ENCODE results near the gene RARA. TPM values are rescaled to one million over a fixed set of nuclear protein-coding genes. Genes with fewer than 3 reads are reported as not detected.

RARA gene
- total RNA-seq, 1 experiment from 2014 or later = 35.1 TPM

- Histone ChIP-seq H3K9ac (ENCODE audit: low read length) (no peak overlapping the region), H3K4me2 (ENCODE audit: low read length) (no peak overlapping the region), H3K4me1 (ENCODE audit: control insufficient read depth in 1 of 2, insufficient read depth in 2 of 2, low read length in 2 of 2) (peaks cover 34 to 38% of the 10 kb centered on the region in 2 experiments), H3K79me2 (ENCODE audit: insufficient read depth, low read length) (peaks cover 89% of the 10 kb centered on the region), H3K27ac (ENCODE audit: low read depth, low read length) (no peak overlapping the region), H4K20me1 (ENCODE audit: insufficient read depth) (no peaks in the 10 kb centered on the region), H3K9me2 (ENCODE audit: insufficient read depth) (no peaks in the 10 kb centered on the region), H3K36me3 (ENCODE audit: control insufficient read depth in 1 of 2, insufficient read depth in 2 of 2, low read length in 2 of 2) (peaks cover 0 to 4% of the 10 kb centered on the region in 2 experiments; a peak in 2 of 4 replicates), H3K9me3 (ENCODE audit: control insufficient read depth in 1 of 2, insufficient read depth in 1 of 2, low read depth in 1 of 2, low read length in 2 of 2) (no peaks in the 10 kb centered on the region), H3K4me3 (replicated peaks in 1 of 2; ENCODE audit: low read depth in 1 of 2, low read length in 2 of 2) (no peak overlapping the region), H3K27me3 (ENCODE audit: insufficient read depth, low read length) (no peaks in the 10 kb centered on the region), H2AFZ (ENCODE audit: low read depth, low read length, poor library complexity, severe bottlenecking) (no peak overlapping the region)
- ATAC-seq = no peak
- ChIA-PET POLR2A (interaction anchor here (1.7 kb wide), 1 partner anchor 10 kb away, joined by 8 read pairs; no protein-coding TSS in a partner anchor), RAD21 (ENCODE audit: low non-redundant PET in 1 of 2, low total read pairs in 2 of 2, uncharacterized antibody in 2 of 2, unreplicated experiment in 2 of 2) (no interaction called here), CTCF (interaction anchor here (2.4 kb wide), 1 partner anchor 11 kb away, joined by 6 read pairs; no protein-coding TSS in a partner anchor)
- intact Hi-C loops (cut with micrococcal nuclease) = no loop called here
- TF ChIP-seq SP1 (IDR thresholded peaks at IDR 0.05; ENCODE audit: low read depth) (no peak), FOSL1 (IDR thresholded peaks at IDR 0.05; ENCODE audit: low read depth) (no peak), MAX (IDR thresholded peaks at IDR 0.05) (no peak), JUND (IDR thresholded peaks at IDR 0.05) (no peak)
- DNase-seq (ENCODE audit: low read depth, low spot score) = no peak
- no TSS peak for BruUV-seq (replicated peaks)
Measured at GRCh38 chr17:40326832-40327199, 17.8 kb downstream of the RARA start.

DNA sequence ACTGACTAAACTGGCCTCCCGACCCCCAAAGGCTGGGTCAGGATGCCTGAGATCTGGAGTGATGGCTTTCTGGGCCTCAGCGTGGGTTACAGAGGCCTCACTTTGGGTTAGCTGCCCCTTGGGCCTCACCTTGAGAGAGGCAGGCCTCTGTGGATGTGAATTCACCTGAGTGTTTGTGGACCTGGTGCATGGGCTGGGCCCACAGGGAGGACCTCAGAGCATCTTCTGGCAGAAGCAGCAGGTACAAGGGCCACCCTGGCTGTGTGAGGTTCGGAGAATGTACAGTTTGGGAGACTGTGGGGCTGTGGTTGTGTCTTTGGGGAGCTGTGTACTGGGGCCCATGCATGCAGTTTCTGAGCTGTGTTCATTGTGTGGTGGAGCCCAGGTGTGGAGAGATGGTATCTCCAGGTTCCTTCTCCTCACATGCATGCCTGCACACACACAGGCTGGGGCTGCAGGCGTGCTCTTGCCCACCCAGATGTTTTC is 18.3 kb downstream of the RARA start:
- Histone ChIP-seq H3K9ac (ENCODE audit: low read length) (no peak overlapping the region), H3K27ac (ENCODE audit: low read depth, low read length) (no peak overlapping the region), H4K20me1 (ENCODE audit: insufficient read depth) (no peaks in the 10 kb centered on the region), H3K79me2 (ENCODE audit: insufficient read depth, low read length) (peaks cover 85% of the 10 kb centered on the region), H2AFZ (ENCODE audit: low read depth, low read length, poor library complexity, severe bottlenecking) (no peak overlapping the region), H3K36me3 (ENCODE audit: control insufficient read depth in 1 of 2, insufficient read depth in 2 of 2, low read length in 2 of 2) (peaks cover 0 to 6% of the 10 kb centered on the region in 2 experiments; a peak in 2 of 4 replicates), H3K27me3 (ENCODE audit: insufficient read depth, low read length) (no peaks in the 10 kb centered on the region), H3K4me1 (ENCODE audit: control insufficient read depth in 1 of 2, insufficient read depth in 2 of 2, low read length in 2 of 2) (peaks cover 31 to 34% of the 10 kb centered on the region in 2 experiments), H3K9me3 (ENCODE audit: control insufficient read depth in 1 of 2, insufficient read depth in 1 of 2, low read depth in 1 of 2, low read length in 2 of 2) (no peaks in the 10 kb centered on the region), H3K9me2 (ENCODE audit: insufficient read depth) (no peaks in the 10 kb centered on the region), H3K4me2 (ENCODE audit: low read length) (no peak overlapping the region), H3K4me3 (replicated peaks in 1 of 2; ENCODE audit: low read depth in 1 of 2, low read length in 2 of 2) (no peak overlapping the region)
- ChIA-PET CTCF (interaction anchor here (1.0 to 2.4 kb wide), 2 partner anchors 8 to 12 kb away, joined by 3 to 6 read pairs; no protein-coding TSS in a partner anchor), POLR2A (interaction anchor here (1.7 kb wide), 1 partner anchor 10 kb away, joined by 8 read pairs; no protein-coding TSS in a partner anchor), RAD21 (ENCODE audit: low non-redundant PET in 1 of 2, low total read pairs in 2 of 2, uncharacterized antibody in 2 of 2, unreplicated experiment in 2 of 2) (no interaction called here)
- no peak for ATAC-seq
- TF ChIP-seq MAX (IDR thresholded peaks at IDR 0.05) (no peak), ZFX (IDR thresholded peaks at IDR 0.05) (no peak), REST (IDR thresholded peaks at IDR 0.05; ENCODE audit: low read depth) (no peak), YY1 (IDR thresholded peaks at IDR 0.05; ENCODE audit: extremely low read depth, insufficient replicate concordance, low read depth, low read length) (no peak)
- no TSS peak for BruUV-seq (replicated peaks)
- no peak for DNase-seq (ENCODE audit: low read depth, low spot score)
- intact Hi-C loops (cut with micrococcal nuclease) = no loop called here

Data from HCT116 (cell line).